OCI-LY7 (cell line): ENCODE results near the gene RSU1. TPM values are rescaled to one million over a fixed set of nuclear protein-coding genes. Genes with fewer than 3 reads are reported as not detected.

Source experiments
- BruUV-seq: library from RNA; stranded (reverse); fragments of 400-500 nt; replicated peaks from 2 replicates; lab custom pipeline; 2021; lab: Mats Ljungman, UMichigan
- CTCF ChIA-PET: fragments of 300-600 bp; sonication (Branson Sonifier 250); formaldehyde crosslinking; loops from one replicate; lab custom pipeline; 2022; ENCODE audit warnings: antibody characterized with exemption; ENCODE audit not compliant: unreplicated experiment; lab: Charles Lee
- POLR2A ChIA-PET: fragments of 300-600 bp; sonication (Branson Sonifier 250); formaldehyde crosslinking; loops from one replicate; lab custom pipeline; 2022; ENCODE audit warnings: antibody characterized with exemption; lab: Charles Lee
- DNase-seq: peaks from one replicate; pipeline ENCODE4 v3.0.0-alpha.2; 2015; ENCODE audit warnings: low spot score
- H2AFZ ChIP-seq: fragments of 200-600 bp; sonication (generic), shearing (Covaris generic); 2 replicates; pipeline ENCODE4 v1.6.1; 2014; ENCODE audit warnings: mild to moderate bottlenecking, antibody characterized with exemption, low read length, moderate library complexity
- H3K27ac ChIP-seq: fragments of 200-600 bp; sonication (generic); 2 replicates; pipeline ENCODE4 v1.5.1; 2014; ENCODE audit warnings: mixed run types, low read depth, mild to moderate bottlenecking, moderate library complexity, low read length, inconsistent platforms; ENCODE audit not compliant: poor library complexity, severe bottlenecking
- H3K36me3 ChIP-seq: fragments of 200-600 bp; sonication (generic); 2 replicates; pipeline ENCODE4 v1.6.1; 2014; ENCODE audit warnings: mild to moderate bottlenecking, antibody characterized with exemption, low read length, moderate library complexity, mixed read lengths; ENCODE audit not compliant: insufficient read depth
- H3K4me1 ChIP-seq: fragments of 200-600 bp; sonication (generic); 2 replicates; pipeline ENCODE4 v1.5.1; 2014; ENCODE audit warnings: mild to moderate bottlenecking, low read length; ENCODE audit not compliant: insufficient read depth, poor library complexity, severe bottlenecking
- H3K4me2 ChIP-seq: fragments of 200-600 bp; sonication (generic); 2 replicates; pipeline ENCODE4 v1.6.1; 2014; ENCODE audit warnings: mild to moderate bottlenecking, low read length
- H3K4me3 ChIP-seq: fragments of 200-600 bp; sonication (generic); 2 replicates; pipeline ENCODE4 v1.5.1; 2014; ENCODE audit warnings: mild to moderate bottlenecking, low read depth, low read length; ENCODE audit not compliant: poor library complexity, severe bottlenecking
- H3K79me2 ChIP-seq: fragments of 200-600 bp; sonication (generic); 2 replicates; pipeline ENCODE4 v1.6.1; 2016; ENCODE audit warnings: low read depth, mild to moderate bottlenecking, low read length, moderate library complexity, mixed read lengths; ENCODE audit not compliant: insufficient read depth
- H3K9me2 ChIP-seq: fragments of 200-600 bp; sonication (generic); 2 replicates; pipeline ENCODE4 v1.6.1; 2016; ENCODE audit warnings: mild to moderate bottlenecking, low read length, mixed read lengths; ENCODE audit not compliant: insufficient read depth
- H3K9me3 ChIP-seq: fragments of 200-600 bp; sonication (generic); 2 replicates; pipeline ENCODE4 v1.6.1; 2014; ENCODE audit warnings: mild to moderate bottlenecking, mixed run types, low read length, mixed read lengths
- H4K20me1 ChIP-seq: fragments of 200-600 bp; sonication (generic); 2 replicates; pipeline ENCODE4 v1.6.1; 2014; ENCODE audit warnings: mild to moderate bottlenecking, antibody characterized with exemption, low read length, moderate library complexity, mixed read lengths; ENCODE audit not compliant: insufficient read depth
- EZH2phosphoT487 ChIP-seq: fragments of 200-600 bp; sonication (generic); IDR thresholded peaks from 2 replicates; pipeline ENCODE4 v1.6.1; 2018; ENCODE audit warnings: low read depth, borderline replicate concordance, mild to moderate bottlenecking, mixed run types, antibody characterized with exemption, low read length, moderate library complexity, mixed read lengths
- intact Hi-C: fragments of 100-400 bp; cut with micrococcal nuclease; formaldehyde crosslinking; loops from one replicate; pipeline ENCODE4 v1.10.0; 2022; ENCODE audit not compliant: unreplicated experiment
- total RNA-seq, 2 experiments: library from RNA; depleted of rRNA in 1 of 2; stranded (reverse); fragments of >200 nt in 1 of 2; shearing (Covaris generic) in 1 of 2; gene quantifications; 2 replicates each; pipeline ENCODE4 v1.2.3, GENCODE V29; 2014 to 2022
- TF ChIP-seq, protein P1 (sequence below): fragments of 200-600 bp; sonication (generic); conservative IDR thresholded peaks from 2 replicates; pipeline ENCODE4 v1.5.1; 2014; ENCODE audit warnings: mild to moderate bottlenecking, antibody characterized with exemption, low read length, moderate library complexity, mixed read lengths

Gene RSU1
- total RNA-seq, 2 experiments from 2014 or later, result 25.3 to 31.1 TPM

DNA sequence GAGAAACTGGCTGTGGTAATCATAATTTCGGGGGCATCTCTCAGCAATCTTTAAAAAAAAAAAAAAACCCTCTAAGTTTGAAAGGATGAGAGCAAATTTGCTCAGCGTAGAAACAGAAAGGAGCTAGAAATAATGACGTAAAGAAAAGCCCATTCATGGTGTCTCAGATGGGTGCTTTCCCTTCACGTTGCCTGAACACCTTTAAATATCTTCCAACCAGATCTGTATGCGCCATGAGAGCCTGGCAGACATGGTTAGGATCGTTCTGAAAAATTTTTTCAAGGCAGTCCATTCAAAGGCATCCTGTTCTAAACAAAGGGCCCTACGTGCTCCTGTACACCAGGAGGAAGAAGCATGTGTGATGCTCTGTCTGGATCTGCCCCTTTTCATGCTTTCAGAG lies 154.3 kb downstream of the RSU1 start:
- Histone ChIP-seq H3K79me2 (no peaks in the 10 kb centered on the region), H4K20me1 (no peaks in the 10 kb centered on the region), H3K27ac (no peak overlapping the region), H3K4me2 (no peak overlapping the region), H2AFZ (no peak overlapping the region), H3K9me3 (no peaks in the 10 kb centered on the region), H3K36me3 (no peaks in the 10 kb centered on the region), H3K9me2 (no peaks in the 10 kb centered on the region), H3K4me3 (no peak overlapping the region), H3K4me1 (no peaks in the 10 kb centered on the region)
- ChIA-PET POLR2A (interaction anchor here (0.6 kb wide), 1 partner anchor 854 kb away, joined by 3 read pairs; no protein-coding TSS in a partner anchor), CTCF (no interaction called here)
- DNase-seq, result no peak
- no peak for TF ChIP-seq EZH2phosphoT487
- TF ChIP-seq, protein P1, sequence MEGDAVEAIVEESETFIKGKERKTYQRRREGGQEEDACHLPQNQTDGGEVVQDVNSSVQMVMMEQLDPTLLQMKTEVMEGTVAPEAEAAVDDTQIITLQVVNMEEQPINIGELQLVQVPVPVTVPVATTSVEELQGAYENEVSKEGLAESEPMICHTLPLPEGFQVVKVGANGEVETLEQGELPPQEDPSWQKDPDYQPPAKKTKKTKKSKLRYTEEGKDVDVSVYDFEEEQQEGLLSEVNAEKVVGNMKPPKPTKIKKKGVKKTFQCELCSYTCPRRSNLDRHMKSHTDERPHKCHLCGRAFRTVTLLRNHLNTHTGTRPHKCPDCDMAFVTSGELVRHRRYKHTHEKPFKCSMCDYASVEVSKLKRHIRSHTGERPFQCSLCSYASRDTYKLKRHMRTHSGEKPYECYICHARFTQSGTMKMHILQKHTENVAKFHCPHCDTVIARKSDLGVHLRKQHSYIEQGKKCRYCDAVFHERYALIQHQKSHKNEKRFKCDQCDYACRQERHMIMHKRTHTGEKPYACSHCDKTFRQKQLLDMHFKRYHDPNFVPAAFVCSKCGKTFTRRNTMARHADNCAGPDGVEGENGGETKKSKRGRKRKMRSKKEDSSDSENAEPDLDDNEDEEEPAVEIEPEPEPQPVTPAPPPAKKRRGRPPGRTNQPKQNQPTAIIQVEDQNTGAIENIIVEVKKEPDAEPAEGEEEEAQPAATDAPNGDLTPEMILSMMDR, result no peak
- BruUV-seq, result no TSS peak
- intact Hi-C loops, result no loop called here

DNA sequence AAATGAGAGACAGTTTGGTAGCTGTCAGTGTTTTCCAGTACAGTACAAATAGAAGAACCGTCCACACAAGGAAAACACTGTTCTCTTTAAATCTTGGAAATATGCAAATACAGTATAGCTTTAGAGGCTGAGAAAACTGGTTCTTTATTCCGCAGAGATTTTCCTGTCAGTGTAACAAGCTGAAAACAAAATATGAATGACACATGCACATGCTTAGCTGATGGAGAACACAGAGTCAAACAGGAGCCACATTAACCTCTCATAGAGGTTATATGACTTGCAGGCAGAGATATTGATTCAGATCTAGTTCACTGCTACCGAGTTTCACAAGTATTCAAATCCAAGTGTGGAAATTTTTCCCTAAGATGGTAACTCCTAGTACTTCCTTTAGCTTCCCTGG lies 160.3 kb downstream of the RSU1 start:
- no peak overlapping the region for H3K4me2 ChIP-seq
- ChIA-PET POLR2A (interaction anchor here (0.6 kb wide), 1 partner anchor 293 kb away, joined by 14 read pairs; no protein-coding TSS in a partner anchor), CTCF (no interaction called here)
- H4K20me1 ChIP-seq, result no peaks in the 10 kb centered on the region
- BruUV-seq, result no TSS peak
- TF ChIP-seq, protein P1, result no peak
- TF ChIP-seq EZH2phosphoT487, result no peak
- H2AFZ ChIP-seq, result no peak overlapping the region
- no peaks in the 10 kb centered on the region for H3K36me3 ChIP-seq
- H3K79me2 ChIP-seq, result no peaks in the 10 kb centered on the region
- intact Hi-C loops, result no loop called here
- H3K4me3 ChIP-seq, result no peak overlapping the region
- no peak for DNase-seq
- H3K27ac ChIP-seq, result no peak overlapping the region
- H3K4me1 ChIP-seq, result no peaks in the 10 kb centered on the region
- no peaks in the 10 kb centered on the region for H3K9me3 ChIP-seq
- H3K9me2 ChIP-seq, result no peaks in the 10 kb centered on the region

DNA sequence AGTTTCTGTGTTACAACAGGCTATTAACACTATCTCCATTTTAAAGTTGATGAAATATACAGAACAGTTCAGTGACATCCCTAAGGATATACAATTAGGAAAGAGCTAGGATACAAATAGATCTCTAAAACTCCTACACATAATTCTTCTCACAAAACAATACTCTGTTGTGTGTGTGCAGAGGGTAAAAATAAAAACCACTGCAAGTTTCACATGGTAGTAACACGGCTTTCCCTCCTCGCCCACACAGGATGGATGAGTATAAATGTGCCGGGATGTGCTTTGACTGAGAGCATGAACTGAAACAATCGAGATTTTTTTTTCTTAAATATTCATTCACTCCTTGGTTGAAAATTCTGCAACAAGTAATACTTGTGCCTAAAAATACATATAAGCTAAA lies 164.0 kb downstream of the RSU1 start:
- no peak overlapping the region for H2AFZ ChIP-seq
- H3K4me2 ChIP-seq, result no peak overlapping the region
- DNase-seq, result no peak
- intact Hi-C loops, result no loop called here
- H3K9me2 ChIP-seq, result no peaks in the 10 kb centered on the region
- H4K20me1 ChIP-seq, result no peaks in the 10 kb centered on the region
- no peaks in the 10 kb centered on the region for H3K36me3 ChIP-seq
- CTCF ChIA-PET, result no interaction called here
- POLR2A ChIA-PET, result no interaction called here
- BruUV-seq, result no TSS peak
- no peaks in the 10 kb centered on the region for H3K4me1 ChIP-seq
- TF ChIP-seq EZH2phosphoT487, result no peak
- TF ChIP-seq, protein P1, result no peak
- H3K9me3 ChIP-seq, result no peaks in the 10 kb centered on the region
- no peaks in the 10 kb centered on the region for H3K79me2 ChIP-seq
- no peak overlapping the region for H3K27ac ChIP-seq
- no peak overlapping the region for H3K4me3 ChIP-seq
